Stimulated activated CD8-positive, alpha-beta memory T cell treated with anti-CD3 and anti-CD28 coated beads, Interleukin-7, amount 100 ng/mL, for 48 hours (primary cell): Measurements from ENCODE around the gene TTC33.
A peak's percentile ranks its signal among the peaks of the same experiment; 100 is the strongest.
"Not testable (repeated sequence)": the region's sequence is repeated elsewhere in the genome, so short reads cannot be mapped to it uniquely, and the experiment has no call there.

ENCODE experiments used
- DNase-seq, 2 donors: peaks; one replicate each; pipeline ENCODE4 v3.0.0-alpha.2; 2020; ENCODE audit warnings: low read depth in 1 of 2; ENCODE audit errors: extremely low read depth in 1 of 2

TTC33 gene

DNA sequence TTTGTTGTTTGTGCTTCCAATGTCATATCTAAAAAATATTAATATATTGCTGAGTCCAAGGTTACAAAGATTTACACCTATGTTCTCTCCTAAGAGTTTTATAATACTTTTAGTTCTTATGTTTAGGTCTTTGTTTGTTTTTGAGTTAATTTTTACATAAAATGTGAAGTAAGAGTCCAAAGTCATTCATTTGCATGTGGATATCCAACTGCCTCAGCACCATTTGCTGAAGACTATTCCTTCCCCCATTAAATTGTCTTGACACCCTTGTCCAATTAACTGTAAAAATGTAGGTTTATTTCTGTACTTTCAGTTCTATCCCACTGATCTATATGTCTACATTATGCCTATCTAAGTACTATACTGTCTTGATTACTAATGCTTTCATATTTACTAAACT lies 35.7 kb downstream of the TTC33 start:
- no peak for DNase-seq

GRCh38 chr5:40717281-40717680 lies 38.5 kb downstream of the TTC33 start:
- DNase-seq = no peak

DNA sequence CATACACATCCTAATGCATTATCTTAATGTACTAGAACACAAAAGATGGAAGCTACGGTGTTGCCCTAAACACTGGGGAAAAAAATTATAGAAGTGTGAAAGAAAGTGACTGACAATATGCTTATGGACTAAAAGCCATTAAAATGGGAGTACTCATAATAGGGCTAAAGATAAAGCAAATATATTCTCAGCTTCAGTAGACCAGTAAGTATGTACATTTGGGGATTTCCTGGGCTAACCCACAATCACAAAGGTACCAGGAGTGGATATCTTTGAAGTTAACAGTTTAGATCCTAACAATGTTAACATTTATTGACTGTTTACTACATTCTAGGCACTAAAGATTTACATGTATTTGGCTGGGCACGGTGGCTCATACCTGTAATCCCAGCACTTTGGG lies 39.2 kb downstream of the TTC33 start:
- no peak for DNase-seq

DNA sequence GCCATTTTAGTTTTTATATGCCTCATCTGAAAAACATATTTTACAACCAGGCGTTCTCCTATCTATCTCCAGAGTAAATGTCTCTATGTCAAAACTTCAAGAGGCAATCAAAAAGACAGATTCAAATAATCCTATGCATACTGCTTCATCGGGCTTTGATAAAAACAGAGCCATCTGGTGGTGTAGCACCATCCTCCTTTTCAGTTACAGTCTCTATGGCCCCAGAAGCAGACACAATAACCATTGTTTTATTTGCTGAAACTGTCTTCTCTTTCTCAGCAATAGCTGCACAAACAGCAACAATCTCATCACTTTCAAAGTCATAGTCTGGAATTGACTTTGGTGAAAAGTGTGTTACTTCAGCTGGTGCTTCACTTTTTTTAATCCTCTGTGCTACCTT lies 39.8 kb downstream of the TTC33 start:
- DNase-seq = no peak

GRCh38 chr5:40714001-40714400 lies 41.8 kb downstream of the TTC33 start:
- no peak for DNase-seq

GRCh38 chr5:40710575-40710974 lies 45.2 kb downstream of the TTC33 start:
- not testable (repeated sequence) for DNase-seq

GRCh38 chr5:40705484-40705883 lies 50.3 kb downstream of the TTC33 start:
- not testable (repeated sequence) for DNase-seq

- not testable (repeated sequence) for DNase-seq
Measured at GRCh38 chr5:40702027-40702426, 53.7 kb downstream of the TTC33 start.

DNA sequence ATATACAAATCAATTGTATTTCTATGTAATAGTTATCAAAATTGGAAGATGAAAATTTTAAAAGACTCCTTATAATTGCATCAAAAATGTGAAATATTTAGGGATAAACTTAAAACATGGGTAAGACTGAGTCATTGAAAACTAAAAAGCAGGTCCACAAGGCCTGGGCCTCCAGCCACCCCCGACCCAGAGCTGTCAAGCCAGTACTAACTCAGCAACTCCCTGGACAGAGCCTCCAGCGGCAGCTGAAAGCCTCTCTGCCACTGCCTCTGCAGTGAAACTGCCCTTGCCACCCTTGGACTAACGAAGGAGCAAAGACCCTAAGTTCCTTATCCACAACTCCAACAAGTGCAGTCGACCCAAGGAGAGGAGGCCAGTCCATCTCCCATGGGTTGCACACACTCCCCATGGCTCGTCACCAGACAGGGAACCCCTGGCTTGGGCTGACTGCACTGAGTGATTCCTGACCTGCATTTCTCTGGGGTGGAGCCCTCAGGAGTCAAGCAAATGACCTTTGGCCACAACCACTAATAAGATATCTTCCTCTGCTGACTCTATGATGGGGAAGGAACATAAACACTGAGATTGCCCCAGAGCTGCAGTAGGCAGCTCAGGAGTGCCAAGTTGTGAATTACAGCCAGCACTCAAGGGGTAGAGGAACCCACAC lies 55.5 kb downstream of the TTC33 start:
- DNase-seq = no peak

DNA sequence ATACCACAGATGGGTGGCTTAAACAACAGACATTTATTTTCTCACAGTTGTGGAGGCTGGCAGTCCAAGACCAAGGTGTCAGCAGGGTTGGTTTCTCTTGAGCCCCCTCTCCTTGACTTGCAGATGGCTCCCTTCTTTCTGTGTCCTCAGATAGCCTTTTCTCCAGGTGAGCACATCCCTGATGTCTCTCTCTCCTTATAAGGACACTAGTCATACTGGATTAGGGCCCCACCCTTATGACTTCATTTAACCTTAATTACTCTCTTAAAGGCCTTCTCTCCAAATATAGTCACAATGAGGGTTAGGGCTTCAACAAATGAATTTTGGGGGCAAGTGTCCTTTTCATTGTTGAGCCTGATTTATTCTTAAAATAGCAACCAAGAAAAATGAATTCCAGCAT lies 61.3 kb downstream of the TTC33 start:
- DNase-seq = no peak

DNA sequence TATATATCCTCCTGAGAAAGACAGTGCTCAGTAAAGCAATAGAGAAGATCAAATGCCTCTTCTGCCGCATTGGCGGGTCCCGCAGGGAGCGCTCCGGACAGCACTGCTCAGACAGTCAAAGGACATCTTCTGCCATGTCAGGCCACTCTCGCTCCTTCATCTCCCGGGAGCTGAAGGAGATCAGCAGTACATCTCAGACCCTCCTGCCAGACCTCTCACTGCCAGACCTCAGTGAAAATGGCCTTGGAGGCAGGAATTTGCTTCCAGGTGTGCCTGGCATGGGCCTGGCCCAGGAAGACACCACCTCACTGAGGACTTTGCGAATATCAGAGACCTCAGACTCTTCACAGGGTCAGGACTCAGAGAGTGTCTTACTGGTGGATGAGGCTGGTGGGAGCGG lies 63.9 kb downstream of the TTC33 start:
- DNase-seq = no peak

- DNase-seq = no peak
Measured at GRCh38 chr5:40690267-40690666, 65.5 kb downstream of the TTC33 start.

GRCh38 chr5:40689438-40689837 lies 66.3 kb downstream of the TTC33 start:
- peak in 1 of 2 donors; percentile 51 for DNase-seq

DNA sequence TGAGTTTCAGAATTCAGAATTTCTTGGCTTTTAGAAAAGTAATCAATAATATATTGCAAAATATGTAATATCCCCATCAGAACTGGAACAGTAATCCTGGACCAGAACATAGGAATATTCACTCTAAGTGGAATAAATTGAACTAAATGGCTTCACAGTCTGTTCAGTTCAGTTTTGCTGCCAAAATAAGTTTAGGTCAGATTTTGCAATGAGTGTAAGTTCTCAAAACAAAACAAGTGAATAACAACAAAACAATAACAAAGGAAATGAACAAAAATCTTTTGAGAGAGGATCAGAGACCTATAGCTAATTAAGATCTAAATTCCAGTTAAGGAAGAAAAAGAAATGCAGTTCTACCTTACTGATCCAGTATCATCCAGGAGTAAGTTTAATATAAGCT lies 66.8 kb downstream of the TTC33 start:
- DNase-seq = no peak

- peak in 1 of 2 donors; percentile 73 for DNase-seq
Measured at GRCh38 chr5:40688127-40688761, 67.5 kb downstream of the TTC33 start.

GRCh38 chr5:40687321-40687720 lies 68.4 kb downstream of the TTC33 start:
- DNase-seq = no peak

DNA sequence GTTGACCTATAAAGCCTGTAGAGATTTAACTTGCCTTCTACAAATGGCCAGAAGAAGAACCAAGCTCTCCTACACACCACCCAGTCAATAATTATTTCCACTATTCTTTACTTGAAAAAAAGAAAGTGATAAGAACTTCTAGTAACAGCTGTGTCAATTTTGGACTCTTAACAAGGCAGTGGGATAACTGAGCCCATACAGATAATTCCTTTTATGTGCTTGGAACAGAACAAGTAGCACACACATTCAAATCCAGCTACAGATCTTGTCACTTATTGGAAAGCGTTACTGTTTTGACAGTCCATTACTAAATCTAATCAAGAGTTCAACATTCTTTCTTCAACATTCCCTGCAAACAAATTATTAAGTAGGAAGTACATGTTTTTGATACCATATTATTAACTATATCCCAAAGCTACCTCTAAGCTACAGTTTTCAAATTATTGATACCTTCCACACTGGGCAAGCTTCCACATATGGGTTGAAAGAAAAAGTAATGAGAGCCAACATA lies 69.7 kb downstream of the TTC33 start:
- no peak for DNase-seq

DNA sequence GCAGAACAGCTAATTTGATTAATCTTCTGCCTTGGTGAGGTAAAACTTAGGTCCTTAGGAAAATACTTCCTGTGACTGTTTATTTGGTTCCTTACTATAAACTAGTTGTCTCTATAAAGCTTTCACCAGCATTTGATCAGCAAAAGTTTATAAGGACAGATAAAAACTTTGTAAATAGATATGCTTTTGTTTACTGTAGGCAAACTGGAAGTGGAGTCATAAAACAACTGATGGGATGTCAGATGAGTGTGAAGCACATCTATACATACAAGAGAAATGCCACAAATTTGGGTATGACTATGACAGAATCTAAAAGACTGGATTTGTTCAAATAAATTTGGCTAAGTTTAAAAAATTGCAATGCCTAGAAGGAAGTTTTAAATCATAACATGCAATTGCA lies 70.6 kb downstream of the TTC33 start:
- no peak for DNase-seq

DNA sequence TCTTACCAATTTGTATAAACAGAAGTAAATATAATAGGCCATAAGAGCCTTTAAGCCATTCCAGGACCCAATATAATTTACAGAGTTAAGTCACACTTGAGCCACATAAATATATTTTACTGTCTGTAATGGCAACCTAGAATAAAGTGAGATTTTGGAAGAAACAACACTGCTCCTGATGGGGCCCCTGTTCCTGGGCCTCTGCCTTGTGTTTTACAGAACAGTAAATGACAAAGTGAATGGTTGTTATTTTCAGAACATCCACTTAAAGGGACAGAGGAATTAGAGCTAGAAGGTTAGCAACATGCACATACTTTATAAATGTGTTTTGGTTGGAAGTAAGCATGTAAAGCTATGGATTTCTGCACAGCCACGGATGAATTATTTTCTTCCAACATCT lies 72.5 kb downstream of the TTC33 start:
- no peak for DNase-seq

DNA sequence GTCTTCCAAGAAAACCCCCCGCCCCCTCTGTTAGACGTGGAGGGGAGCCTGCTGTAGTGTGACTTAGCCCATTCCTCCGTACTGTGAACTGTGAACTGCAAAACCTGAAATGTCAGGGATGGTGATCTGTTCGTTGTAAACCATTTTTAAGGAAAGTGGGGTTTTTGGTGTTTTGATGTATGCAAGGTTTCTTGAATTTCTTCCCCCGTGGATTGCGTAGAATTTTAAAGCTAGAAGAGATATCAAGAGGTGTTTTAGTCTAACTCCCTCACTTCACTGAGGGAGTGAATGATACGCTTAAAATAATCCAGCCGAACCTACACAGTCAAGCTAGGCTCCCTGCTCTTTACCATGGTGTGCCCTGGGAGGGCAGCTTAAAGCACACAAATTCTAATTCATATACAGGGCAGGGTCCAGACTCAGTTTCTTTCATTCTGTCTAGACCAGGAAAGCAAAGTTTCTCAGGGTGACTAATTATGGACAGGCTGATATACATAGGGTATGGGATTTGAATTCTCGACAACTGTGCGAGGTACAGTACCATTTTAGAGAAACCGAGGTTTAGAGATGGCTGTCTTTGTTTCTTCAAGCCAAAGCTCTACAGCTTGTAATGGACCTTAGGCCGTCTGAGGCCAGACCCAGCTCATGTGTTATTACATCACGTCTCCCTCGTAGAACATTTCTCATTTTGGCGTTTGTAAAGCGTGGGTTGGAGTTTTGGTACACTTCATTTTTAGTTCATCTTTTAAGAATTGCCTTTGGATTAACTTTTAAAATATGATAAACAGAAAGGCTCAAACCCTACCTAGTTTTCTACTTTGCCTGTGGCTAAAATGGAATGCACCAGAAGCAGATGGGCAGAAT lies 73.4 kb downstream of the TTC33 start:
- DNase-seq = no peak

GRCh38 chr5:40681363-40682153 lies 74.2 kb downstream of the TTC33 start:
- peak in 1 of 2 donors; percentile 28 for DNase-seq
